GM12892 (cell line): ENCODE data around the gene AKT3.

Source experiments
- POLR2A ChIP-seq: IDR thresholded peaks from 2 replicates; pipeline ENCODE4 v1.6.1; 2011; ENCODE audit warnings: low read depth, low read length, control low read depth
- POLR2AphosphoS5 ChIP-seq: IDR thresholded peaks from 2 replicates; pipeline ENCODE4 v1.6.1; 2011; ENCODE audit warnings: low read depth, low read length, control low read depth

DNA sequence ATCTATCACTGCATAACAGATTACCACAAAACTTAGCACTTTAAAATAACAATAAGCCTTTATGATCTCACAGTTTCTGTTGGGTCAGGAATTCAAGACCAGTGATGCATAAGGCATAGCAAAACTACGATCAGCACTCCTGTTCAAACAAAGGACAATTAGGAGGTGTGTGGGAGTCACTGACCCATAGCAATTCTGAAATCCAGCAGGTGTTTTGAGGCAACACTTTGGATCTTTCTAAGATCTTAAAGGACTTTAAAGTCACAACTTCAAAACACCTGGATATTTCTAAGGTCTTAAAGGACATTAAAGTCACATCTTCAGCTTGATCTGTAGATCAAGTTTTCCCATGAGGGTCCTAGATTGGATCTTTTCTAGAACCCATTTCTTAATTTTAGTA lies 35.3 kb downstream of the AKT3 start:
- TF ChIP-seq POLR2A (no peak), POLR2AphosphoS5 (no peak)
